GM19438 (cell line): ENCODE results near the gene CTPS1.
A peak's percentile ranks its signal among the peaks of the same experiment; 100 is the strongest.

Experiments
- ATAC-seq: cut with Tn5 transposase; IDR thresholded peaks from one replicate; pipeline ENCODE4 v1.9.1; 2021; ENCODE audit warnings: low read depth; ENCODE audit not compliant: unreplicated experiment

The CTPS1 gene, protein sequence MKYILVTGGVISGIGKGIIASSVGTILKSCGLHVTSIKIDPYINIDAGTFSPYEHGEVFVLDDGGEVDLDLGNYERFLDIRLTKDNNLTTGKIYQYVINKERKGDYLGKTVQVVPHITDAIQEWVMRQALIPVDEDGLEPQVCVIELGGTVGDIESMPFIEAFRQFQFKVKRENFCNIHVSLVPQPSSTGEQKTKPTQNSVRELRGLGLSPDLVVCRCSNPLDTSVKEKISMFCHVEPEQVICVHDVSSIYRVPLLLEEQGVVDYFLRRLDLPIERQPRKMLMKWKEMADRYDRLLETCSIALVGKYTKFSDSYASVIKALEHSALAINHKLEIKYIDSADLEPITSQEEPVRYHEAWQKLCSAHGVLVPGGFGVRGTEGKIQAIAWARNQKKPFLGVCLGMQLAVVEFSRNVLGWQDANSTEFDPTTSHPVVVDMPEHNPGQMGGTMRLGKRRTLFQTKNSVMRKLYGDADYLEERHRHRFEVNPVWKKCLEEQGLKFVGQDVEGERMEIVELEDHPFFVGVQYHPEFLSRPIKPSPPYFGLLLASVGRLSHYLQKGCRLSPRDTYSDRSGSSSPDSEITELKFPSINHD

DNA sequence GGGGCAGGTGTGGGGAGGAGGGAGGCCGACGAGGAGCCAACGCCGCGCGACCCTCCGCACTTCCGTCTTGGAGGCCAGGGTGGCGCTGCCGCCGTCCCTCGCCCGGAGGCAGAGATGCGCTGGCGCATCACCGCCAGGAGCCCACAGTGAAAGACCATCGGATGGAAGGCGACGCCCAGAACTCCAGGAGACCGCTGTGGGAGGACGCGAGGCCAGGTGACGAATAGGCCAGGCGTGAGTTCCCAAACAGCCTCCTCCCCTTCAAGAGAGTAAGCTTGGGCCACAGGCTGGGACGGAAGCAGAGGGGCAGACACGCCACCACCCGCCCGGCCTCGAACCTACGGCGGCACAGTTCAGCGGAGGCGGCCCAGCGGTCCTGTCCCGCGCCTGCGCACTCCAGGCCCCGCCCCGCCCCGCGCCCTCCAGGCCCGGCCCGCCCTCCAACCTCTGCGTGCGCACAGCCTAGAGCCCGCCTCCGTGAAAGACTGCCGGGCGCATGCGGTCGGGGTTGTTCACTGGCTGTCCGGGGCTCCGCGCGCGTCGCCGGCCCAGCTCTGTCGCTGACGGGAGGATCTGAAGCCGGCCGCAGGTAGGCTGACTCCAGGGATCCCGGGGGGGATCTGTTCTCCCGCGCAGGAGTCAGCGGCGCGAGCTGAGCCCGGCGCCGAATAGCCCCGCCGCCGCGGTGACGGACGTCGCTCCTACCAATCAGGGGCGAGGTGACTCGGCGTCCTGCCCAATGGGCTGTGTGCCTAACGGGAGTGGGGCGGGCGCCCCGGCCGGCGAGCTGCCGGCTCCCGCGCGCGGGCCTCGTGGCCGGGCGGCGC is at the start of gene CTPS1:
Gene CTPS1 (plus strand): TSS at position 456 of the 827 bp plus-strand sequence. CDS start 3,595 bp downstream, outside the sequence.
- peak; percentile 85 for ATAC-seq

DNA sequence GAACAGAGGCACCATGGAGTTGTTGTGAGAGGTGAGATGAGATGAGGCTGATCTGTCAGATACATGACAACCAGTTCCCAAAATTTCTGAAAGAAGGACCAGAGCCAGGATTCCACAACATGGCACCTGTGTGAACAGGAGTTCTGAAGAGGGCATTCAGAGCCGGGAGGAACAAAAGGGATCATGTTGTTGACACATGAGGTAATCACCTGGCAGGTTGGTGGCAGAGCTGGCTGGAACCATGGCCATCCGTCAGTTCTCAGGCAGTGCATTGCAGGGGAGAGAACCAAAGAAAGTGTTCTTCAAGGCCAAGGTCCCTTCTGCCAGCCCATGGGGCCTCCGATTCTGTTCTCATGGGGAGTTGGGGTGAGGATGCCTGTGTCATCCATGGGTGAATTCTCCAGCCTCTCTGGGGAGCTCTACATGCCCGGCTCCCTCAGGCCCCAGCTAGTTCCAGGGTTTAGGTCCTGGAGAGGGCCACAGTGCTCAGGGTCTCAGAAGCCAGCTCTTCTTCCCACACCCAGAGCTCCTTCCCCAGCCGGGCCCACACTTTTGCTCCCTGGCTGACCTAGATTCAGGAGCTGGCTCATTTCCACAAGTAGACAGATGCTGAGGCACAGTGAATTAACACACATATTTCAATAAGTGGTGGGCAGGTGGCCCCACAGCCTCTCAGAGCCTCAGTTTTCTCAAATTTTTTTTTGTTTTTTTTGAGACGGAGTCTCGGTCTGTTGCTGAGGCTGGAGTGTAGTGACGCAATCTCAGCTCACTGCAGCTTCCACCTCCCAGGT is 49.1 kb upstream of the CTPS1 start:
- no peak for ATAC-seq

DNA sequence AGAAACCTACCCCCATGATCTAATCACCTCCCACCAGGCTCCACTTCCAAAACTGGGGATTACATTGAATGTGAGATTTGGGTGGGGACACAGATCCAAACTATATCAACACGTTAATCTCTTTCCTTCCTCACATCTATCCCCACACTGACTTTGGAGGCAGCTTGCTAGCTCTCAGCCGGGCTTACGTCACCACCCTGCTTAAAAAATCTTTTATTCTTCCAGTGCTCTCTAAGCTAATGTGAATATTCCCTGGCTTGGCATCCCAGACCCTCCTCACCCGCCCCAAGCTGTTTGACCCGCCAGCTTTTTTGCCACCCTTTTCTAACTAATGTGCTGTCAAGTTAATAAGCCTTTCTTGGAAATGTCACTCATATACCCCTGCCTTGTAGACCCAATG is 47.9 kb upstream of the CTPS1 start:
- no peak for ATAC-seq

DNA sequence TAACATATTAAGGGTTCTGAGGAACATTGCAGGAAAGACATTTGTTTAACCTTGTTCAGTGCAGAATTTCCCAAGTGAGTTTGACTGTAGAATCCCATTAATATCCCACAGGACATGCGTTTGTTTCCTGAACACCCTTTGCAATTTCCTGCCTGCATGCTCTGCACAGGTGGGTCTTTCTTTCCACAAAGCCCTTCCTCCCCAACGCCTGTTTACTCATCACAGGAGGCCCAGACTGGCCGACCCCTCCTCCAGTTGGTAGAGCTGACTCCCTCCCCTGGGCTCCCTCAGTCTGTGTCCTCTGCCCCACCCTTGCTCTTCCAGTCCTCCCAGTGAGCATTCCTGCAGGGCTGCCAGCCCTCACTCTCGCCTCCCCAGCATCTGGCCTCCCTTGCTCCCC is 47.5 kb upstream of the CTPS1 start:
- ATAC-seq, result no peak

DNA sequence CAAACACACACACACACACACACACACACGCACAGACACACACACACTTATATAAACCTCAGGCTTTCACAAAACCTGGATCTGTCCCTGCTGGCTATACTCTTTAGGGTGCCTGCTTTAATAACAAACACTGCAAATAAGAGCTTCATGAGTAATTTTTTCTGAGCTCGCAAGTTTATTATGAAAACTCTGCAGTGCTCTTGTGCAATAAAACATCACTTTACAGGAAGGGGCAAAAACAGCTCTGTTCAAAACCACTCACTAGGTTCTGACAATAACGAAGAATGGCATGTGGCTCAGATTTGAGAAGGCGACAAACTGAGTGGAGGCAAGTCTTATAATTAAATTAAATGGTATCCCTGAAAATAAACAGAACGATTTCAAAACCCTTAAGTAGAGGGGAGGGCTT is 42.6 kb upstream of the CTPS1 start:
- no peak for ATAC-seq

DNA sequence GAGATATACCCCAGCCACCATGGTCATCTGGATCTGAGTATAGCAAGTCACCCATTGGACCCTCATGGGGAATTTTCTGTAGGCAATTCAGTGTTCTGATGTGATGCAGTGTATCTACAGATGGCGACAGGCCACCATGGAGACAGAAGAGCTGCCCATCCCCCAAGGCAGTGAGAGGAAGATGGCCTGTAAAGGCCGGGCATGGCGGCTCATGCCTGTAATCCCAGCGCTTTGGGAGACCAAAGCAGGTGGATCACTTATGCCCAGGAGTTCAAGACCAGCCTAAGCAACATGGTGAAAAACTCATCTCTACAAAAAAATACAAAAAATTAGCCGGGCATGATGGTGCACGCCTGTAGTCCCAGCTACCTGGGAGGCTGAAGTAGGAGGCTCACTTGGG is 41.1 kb upstream of the CTPS1 start:
- no peak for ATAC-seq

DNA sequence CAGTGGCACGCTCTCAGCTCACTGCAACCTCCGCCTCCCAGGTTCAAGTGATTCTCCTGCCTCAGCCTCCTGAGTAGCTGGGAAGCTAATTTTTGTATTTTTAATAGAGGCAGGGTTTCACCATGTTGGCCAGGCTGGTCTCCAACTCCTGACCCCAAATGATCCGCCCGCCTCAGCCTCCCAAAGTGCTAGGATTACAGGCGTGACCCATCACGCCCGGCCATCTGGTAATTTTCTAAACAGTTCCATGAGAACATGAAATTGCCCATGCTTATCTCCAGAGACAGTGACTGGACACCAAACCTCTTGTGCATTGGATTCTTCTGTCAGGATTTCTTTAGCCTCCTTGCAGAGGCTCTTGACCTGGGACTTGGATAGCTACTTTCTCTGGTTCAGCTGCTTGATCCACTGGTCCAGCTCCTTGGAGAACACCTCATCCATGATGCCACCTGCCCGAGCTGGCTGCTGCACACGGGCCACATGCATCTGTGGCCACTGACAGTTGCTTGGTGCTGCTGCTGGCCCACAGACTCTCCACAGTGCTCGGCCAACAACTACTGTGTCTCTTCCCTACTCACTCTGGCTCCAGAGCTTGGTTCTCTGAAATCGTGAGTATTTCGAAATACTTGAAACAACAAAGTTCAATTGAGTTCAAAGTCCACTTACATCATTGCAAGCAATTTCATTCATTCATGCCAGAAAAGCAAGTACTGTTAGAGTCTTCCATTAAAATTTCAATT is 40.0 kb upstream of the CTPS1 start:
- no peak for ATAC-seq

DNA sequence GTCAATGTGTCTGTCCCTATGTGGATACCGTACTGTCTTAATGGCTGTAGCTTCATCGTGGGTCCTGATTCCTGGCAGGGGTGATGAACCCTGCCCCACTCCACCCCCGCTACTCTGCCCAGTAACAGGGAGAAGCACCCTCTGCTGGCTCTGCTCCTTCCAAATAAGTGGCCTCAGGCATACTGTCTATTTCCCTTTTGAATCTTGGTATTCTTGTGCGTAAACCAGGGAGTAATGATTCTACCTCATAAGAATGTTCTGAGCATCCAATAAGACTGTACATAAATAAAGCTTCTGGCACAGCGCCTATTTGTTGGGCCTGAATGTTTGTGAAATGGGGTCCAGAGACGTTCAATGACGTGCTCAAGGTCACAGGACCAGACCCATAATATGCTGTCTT is 35.2 kb upstream of the CTPS1 start:
- ATAC-seq, result no peak

DNA sequence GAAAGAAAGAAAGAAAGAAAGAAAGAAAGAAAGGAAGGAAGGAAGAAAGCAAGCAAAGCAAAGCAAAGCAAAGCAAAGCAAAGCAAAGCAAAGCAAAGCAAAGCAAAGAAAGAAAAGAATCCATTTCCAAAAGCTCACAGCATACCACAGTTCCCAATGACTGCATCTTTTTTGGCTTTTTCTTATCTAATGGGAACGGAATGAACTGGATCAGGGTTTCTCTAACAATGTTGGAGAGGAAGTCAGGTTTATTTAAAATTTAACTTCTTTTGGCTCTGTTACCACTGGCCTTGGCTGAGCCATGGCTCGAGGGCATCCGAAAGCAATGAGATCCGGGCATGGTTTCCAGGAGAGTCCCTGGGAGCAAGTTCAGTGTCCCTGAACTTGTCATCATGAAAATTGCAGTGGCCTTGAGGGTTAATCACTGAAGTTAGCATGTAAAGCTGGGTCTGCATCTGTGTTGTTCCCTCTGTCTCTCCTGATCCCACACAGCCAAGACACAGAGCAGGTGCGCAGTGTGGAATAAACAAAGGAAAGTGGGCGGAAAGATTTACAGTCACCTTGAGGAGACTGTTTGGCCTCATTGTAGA is 34.6 kb upstream of the CTPS1 start:
- no peak for ATAC-seq

DNA sequence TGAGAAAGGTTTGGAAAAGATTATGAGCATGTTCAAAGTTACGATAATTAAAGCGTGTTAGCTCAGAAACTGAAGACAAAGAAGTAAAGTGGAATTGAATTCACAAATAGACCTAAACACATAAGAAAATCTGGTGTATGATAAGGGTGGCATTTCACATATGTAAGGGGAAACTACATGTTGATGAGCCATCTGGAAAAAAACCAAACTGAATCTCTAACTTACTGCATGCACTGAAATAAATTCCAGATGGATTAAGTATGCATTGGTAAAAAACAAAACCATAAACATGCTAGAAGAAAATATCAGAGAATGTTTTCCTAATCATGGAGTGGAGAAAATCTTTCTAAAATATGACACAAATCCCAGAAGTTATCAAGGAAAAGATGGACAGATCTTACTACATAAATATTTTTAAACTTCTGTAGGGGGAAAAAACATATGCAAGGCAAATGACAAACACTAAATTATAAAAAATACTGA is 34.0 kb upstream of the CTPS1 start:
- no peak for ATAC-seq

DNA sequence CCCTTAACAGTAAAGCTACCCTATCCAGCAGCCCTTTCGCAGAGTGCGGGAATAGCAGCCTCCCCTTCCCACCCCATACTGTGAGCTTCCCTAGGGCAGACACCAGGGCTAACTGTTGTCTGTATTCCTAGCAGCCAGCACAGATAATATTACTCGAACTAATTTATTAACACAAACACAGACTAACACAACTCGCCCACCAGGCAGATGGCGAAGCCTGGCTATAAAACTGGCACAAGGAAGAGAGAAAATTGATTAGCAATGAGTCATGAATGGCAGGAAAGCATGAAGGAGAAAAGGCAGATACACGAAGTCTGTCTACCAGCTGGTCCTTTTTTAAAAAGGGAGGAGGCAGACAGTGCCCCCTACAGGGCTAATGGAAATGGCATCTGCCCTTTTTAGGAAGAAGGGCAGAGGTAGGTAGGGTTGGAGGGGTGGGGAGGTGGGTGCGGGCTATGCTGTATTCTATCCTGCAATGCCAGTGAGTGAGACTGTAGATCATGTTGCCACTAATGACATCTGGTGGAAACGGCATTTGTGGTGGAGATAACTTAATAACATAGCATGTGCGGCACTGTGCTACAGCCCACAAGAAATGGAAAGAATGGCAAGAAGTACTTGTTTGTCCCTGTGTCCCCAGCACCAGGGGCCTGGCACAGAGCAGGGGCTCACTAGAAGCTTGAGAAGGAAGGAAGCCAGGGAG is 30.6 kb upstream of the CTPS1 start:
- no peak for ATAC-seq

DNA sequence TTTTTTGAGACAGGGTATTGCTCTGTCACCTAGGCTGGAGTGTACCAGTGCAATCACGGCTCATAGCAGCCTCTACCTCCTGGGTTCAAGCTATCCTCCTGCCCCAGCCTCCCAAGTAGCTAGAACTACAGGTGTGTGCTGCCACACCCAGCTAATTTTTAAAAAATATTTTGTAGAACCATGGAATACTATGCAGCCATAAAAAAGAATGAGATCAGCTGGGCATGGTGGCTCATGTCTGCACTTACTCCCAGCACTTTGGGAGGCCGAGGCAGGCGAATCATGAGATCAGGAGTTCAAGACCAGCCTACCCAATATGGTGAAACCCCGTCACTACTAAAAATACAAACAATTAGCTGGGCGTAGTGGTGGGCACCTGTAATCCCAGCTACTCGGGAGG is 29.9 kb upstream of the CTPS1 start:
- ATAC-seq, result no peak

DNA sequence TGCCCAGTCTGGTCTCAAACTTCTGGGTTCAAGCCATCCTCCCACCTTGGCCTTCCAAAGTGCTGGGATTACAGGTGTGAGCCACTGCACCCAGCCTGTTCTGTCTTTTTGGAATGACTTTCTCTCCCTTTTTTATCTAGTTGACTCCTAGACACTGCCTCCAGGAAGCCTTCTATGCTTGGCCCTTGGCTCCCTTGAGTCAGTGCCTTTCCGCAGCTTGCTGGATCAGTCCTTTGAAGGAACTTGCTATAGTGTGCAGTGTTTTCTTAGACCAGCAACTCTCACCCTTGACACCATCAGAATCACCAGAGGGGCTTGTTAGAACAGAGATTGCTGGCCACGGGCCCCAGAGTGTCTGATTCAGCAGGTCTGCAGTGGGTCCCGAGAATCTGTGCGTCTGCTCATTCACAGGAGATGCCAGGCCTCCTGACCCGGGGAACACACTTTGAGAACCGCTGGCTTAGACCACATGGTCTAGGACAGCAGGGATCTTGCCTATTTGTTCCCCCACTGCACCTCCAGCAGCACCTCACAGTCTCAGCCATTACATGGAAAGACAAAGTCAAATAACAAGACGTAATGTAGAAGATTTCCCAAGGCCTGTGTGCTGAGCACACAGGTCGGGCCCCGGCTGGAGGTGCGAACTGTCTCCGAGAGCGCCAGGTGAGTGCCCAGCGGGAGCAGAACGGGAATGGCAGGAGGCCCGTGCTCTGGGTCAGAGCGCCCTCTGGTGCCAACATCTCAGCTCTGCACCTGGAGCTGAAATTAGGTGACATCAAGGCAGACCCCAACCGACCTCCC is 27.4 kb upstream of the CTPS1 start:
- ATAC-seq, result peak; percentile 62

DNA sequence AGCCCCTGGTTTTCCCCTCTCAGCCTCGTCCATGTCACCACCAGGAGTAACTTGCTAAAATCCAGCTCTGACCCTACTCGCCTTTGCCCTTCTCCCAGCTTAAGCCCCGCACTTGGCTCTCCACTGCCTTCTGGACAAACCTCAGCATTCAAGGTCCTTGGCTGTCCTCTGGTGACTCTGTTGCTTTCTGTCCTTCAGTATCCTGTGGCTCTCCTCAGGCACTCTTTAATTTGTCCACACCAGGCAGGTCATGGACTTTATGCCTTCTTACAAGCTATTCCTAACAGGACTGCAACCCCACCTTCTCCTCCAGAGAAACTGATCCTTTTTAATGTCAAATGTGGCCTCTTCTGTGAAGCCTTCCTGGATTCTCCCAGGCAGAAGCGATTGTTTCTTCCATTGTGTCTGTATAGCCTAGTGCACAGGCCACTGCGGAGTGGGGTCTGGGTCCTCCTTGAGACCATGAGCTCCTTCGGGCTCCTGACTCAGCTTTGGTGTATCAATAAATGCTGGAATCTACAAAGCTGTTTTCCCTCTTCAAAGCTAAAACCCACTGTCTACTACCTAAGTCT is 26.7 kb upstream of the CTPS1 start:
- ATAC-seq, result no peak

DNA sequence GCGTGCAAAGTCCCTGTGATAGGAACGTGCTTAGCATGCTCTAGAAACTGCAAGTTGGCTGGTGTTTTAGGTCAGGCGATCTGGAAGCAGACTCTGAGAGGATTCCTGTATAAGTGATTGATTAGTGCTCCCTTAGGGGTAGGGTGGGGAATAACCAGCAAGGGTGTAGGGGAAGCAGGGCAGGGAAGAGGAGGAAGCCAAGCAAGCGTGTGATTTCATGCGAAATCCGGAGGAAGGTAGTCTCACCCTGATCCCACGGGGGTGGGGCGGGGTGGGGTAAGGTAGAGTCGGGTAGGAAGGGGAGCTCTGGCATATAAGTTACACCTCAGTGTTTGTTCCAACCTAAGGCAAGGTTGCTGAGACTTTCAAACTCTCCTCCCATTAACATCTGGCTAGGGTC is 24.9 kb upstream of the CTPS1 start:
- ATAC-seq, result no peak

DNA sequence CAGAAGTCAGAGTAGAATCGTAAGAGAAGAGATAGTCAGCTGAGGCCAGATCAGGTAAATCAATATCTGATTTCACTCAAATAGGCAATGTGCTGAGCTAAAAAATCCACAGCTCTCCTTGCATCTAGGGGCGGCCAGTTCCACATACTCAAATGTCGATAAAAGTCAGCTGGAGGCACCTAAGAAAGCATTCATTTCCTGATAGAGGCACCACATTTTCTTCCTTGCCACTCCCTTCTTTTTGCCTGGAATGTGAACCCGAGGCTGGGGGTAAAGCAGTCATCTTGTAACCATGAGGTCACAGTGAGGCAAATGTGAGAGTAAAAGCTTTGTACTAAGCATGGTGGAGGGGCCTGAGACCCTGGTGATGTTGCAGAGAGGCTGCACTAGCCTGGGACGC is 24.2 kb upstream of the CTPS1 start:
- ATAC-seq, result no peak

DNA sequence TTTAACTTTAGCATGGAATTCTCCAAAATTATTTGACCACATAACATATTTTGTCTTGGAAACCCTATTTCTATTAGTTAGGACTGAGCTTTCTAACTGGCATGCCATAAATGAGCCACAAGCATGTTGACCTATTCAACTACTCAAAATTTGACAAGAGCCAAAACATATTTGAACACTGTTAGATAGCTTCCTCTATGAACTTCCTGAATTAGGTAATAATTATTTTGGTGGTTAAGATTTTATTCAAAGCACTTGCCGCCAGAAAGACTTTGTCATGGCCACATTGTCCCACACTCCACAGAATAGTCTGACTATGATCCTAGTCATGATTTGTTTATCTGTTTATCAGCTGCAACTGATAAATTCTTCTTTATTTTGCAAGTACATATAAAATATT is 23.1 kb upstream of the CTPS1 start:
- no peak for ATAC-seq

DNA sequence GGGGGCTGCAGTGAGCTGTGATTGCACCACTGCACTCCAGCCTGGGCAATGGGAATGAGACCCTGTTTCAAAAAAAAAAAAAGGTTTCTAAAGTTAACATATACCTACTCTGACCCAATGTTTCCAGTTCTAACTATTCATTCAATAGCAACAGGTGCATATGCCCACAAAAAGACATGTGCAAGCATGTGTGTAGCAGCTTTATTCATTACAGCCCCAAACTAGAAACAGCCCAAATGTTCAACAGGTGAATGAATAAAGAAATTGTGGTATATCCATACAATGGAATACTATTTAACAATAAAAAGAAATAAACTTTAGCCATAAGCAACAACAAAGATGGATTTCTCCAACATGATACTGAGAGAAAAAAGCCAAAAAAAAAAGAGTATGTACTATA is 21.3 kb upstream of the CTPS1 start:
- no peak for ATAC-seq
